ENCODE results near the gene NUP93. TPM values are rescaled to one million over a fixed set of nuclear protein-coding genes. Genes with fewer than 3 reads are reported as not detected.
A peak's percentile ranks its signal among the peaks of the same experiment; 100 is the strongest.

Gene NUP93
- total RNA-seq, 1 experiment from 2014 or later = 165 TPM

- no peak overlapping the region for H2BK12ac ChIP-seq (ENCODE audit: insufficient read length, low read depth, low read length)
- H3K23ac ChIP-seq (ENCODE audit: insufficient read length, low read depth, low read length) = no peak overlapping the region
- no peak overlapping the region for H2BK15ac ChIP-seq (ENCODE audit: low read depth, low read length)
- H4K91ac ChIP-seq (ENCODE audit: insufficient read length, low read depth, low read length) = no peak overlapping the region
- no peaks in the 10 kb centered on the region for H3K27me3 ChIP-seq (ENCODE audit: insufficient read depth, low read length)
- Mint-ChIP-seq H3K4me1 (peaks cover 17 to 18% of the 10 kb centered on the region in 2 experiments), H3K27me3 (ENCODE audit: low read depth) (no peaks in the 10 kb centered on the region), H3K4me3 (no peak overlapping the region), H3K27ac (peak overlapping the region in 2 of 3 experiments; percentile 13 to 92; a peak in 4 of 7 replicates), H3K36me3 (ENCODE audit: insufficient read depth in 1 of 3, low read depth in 3 of 3) (peaks cover 18 to 46% (median 29%) of the 10 kb centered on the region in 3 experiments; a peak in 6 of 7 replicates), H3K9me3 (no peaks in the 10 kb centered on the region)
- H3K79me2 ChIP-seq (ENCODE audit: insufficient read depth, low read length) = no peaks in the 10 kb centered on the region
- H2BK120ac ChIP-seq (ENCODE audit: low read depth, low read length, poor library complexity, severe bottlenecking) = no peak overlapping the region
- H3K14ac ChIP-seq (ENCODE audit: insufficient read depth, low read length) = no peak overlapping the region
- peaks cover 2% of the 10 kb centered on the region for H4K20me1 ChIP-seq (ENCODE audit: control insufficient read depth, insufficient read depth, insufficient read length)
- H2BK20ac ChIP-seq (ENCODE audit: low read depth, low read length, poor library complexity, severe bottlenecking) = no peak overlapping the region
- no peak overlapping the region for H3K56ac ChIP-seq (ENCODE audit: insufficient read length, low read depth, low read length)
- no peak overlapping the region for H2AK5ac ChIP-seq (ENCODE audit: insufficient read length, low read length)
- no peaks in the 10 kb centered on the region for H3K9me3 ChIP-seq (ENCODE audit: control insufficient read depth, low read depth, low read length)
- H3K79me1 ChIP-seq (ENCODE audit: insufficient read depth, low read depth, low read length, poor library complexity, severe bottlenecking) = no peaks in the 10 kb centered on the region
- TF ChIP-seq CTCF (conservative IDR thresholded peaks at IDR 0.05) = peak; percentile 31; the same call in 1 of the 3 replicates
- H3K9ac ChIP-seq (ENCODE audit: extremely low read depth, insufficient read length, low read length) = no peak overlapping the region
- no peak overlapping the region for H4K5ac ChIP-seq (ENCODE audit: insufficient read length, low read depth, low read length)
- no peak overlapping the region for H3K18ac ChIP-seq (ENCODE audit: insufficient read length, low read depth, low read length)
- no peaks in the 10 kb centered on the region for H3K4me1 ChIP-seq (ENCODE audit: insufficient read depth, low read length)
- no peak overlapping the region for H2BK5ac ChIP-seq (ENCODE audit: insufficient read length, low read length)
- H3K27ac ChIP-seq (ENCODE audit: insufficient read length, low read depth, low read length) = no peak overlapping the region
- H3K4me2 ChIP-seq (ENCODE audit: insufficient read depth, insufficient read length, low read length) = no peak overlapping the region
- H3K4ac ChIP-seq (ENCODE audit: low read depth, low read length) = no peak overlapping the region
- no peak overlapping the region for H4K8ac ChIP-seq (replicated peaks; ENCODE audit: insufficient read length, low read depth, low read length)
- H3T11ph ChIP-seq (ENCODE audit: low read length) = no peak overlapping the region
- H2AFZ ChIP-seq (ENCODE audit: low read length) = no peak overlapping the region
- DNase-seq = no peak
- WGBS (ENCODE audit: extremely low coverage, insufficient read length, low lambda C conversion rate) = no CpG with 5 or more reads among the region's 3 CpGs
- H3K23me2 ChIP-seq (ENCODE audit: insufficient read length, low read depth, low read length, poor library complexity, severe bottlenecking) = no peaks in the 10 kb centered on the region
Observed at GRCh38 chr16:56824331-56824730, 94.4 kb downstream of the NUP93 start.

Measured in H9 (cell line).